Endothelial cell of umbilical vein (primary cell): ENCODE data around the gene PRDM16. TPM values are rescaled to one million over a fixed set of nuclear protein-coding genes. Genes with fewer than 3 reads are reported as not detected.

ENCODE experiments used
- BruUV-seq: library from RNA; stranded (reverse); fragments of 400-500 nt; replicated peaks from 2 replicates; lab custom pipeline; 2021; lab: Mats Ljungman, UMichigan
- CTCF ChIA-PET: fragments of 300-600, 350-600 bp; sonication (Branson Sonifier 250); formaldehyde crosslinking; loops from one replicate; lab custom pipeline; 2021; ENCODE audit warnings: antibody characterized with exemption, inconsistent platforms; lab: Charles Lee
- POLR2A ChIA-PET: fragments of 300-600, 350-600 bp; sonication (Branson Sonifier 250); formaldehyde crosslinking; loops from one replicate; lab custom pipeline; 2021; ENCODE audit warnings: antibody characterized with exemption, inconsistent platforms; lab: Charles Lee
- DNase-seq: peaks from one replicate; pipeline ENCODE4 v3.0.0-alpha.2; 2011; ENCODE audit warnings: low read depth, low spot score
- FAIRE-seq: peaks from 2 replicates; lab custom pipeline; 2011; peaks lifted over from hg19 to GRCh38; lab: Jason Lieb, UNC
- H2AFZ ChIP-seq: 2 replicates; pipeline ENCODE4 v1.6.0; 2012; ENCODE audit warnings: low read depth, low read length, control low read depth, inconsistent platforms
- H3K27ac ChIP-seq: 2 replicates; pipeline ENCODE4 v1.5.1; 2011; ENCODE audit warnings: low read depth, mild to moderate bottlenecking, control low read depth, low read length, moderate library complexity; ENCODE audit not compliant: insufficient read depth
- H3K27me3 ChIP-seq, 2 experiments: 2 replicates each; pipeline versions ENCODE4 v1.6.0 to v1.6.1; 2011; ENCODE audit warnings: low read length in 2 of 2, mixed read lengths in 1 of 2; ENCODE audit not compliant: control insufficient read depth in 2 of 2, insufficient read depth in 2 of 2
- H3K36me3 ChIP-seq, 2 experiments: 2 replicates in 1 of 2; 3 replicates in 1 of 2; pipeline ENCODE4 v1.5.1; 2011; ENCODE audit warnings: low read length in 2 of 2, mild to moderate bottlenecking in 1 of 2, moderate library complexity in 1 of 2; ENCODE audit not compliant: control insufficient read depth in 2 of 2, insufficient read depth in 2 of 2; ENCODE audit errors: extremely low read depth in 1 of 2
- H3K4me1 ChIP-seq: 3 replicates; pipeline ENCODE4 v1.5.1; 2011; ENCODE audit warnings: mild to moderate bottlenecking, low read length; ENCODE audit not compliant: control insufficient read depth, insufficient read depth; ENCODE audit errors: extremely low read depth
- H3K4me2 ChIP-seq: 2 replicates; pipeline ENCODE4 v1.6.1; 2011; ENCODE audit warnings: low read length, control low read depth, mixed read lengths; ENCODE audit not compliant: insufficient read depth
- H3K4me3 ChIP-seq, 3 experiments: fragments of 200-600 bp in 1 of 3; sonication (generic), shearing (Covaris generic) in 1 of 3; replicated peaks in 1 of 3; 2 replicates each; pipeline ENCODE4 v1.5.1; 2011 to 2016; ENCODE audit warnings: control low read depth in 3 of 3, low read length in 3 of 3, mild to moderate bottlenecking in 2 of 3, inconsistent platforms in 1 of 3, low read depth in 1 of 3, moderate library complexity in 1 of 3; ENCODE audit not compliant: insufficient read depth in 1 of 3
- H3K79me2 ChIP-seq: 2 replicates; pipeline ENCODE4 v1.6.0; 2012; ENCODE audit warnings: low read length, inconsistent platforms; ENCODE audit not compliant: control insufficient read depth, insufficient read depth
- H3K9ac ChIP-seq: replicated peaks from 2 replicates; pipeline ENCODE3; 2011; ENCODE audit warnings: low read length, control low read depth; ENCODE audit not compliant: insufficient read depth; ENCODE audit errors: extremely low read depth
- H3K9me1 ChIP-seq: replicated peaks from 3 replicates; pipeline ENCODE4 v1.6.0; 2011; ENCODE audit warnings: mild to moderate bottlenecking, low read length; ENCODE audit not compliant: control insufficient read depth, insufficient read depth; ENCODE audit errors: extremely low read depth
- H3K9me3 ChIP-seq: replicated peaks from 2 replicates; pipeline ENCODE4 v1.5.1; 2012; ENCODE audit warnings: low read length, inconsistent platforms; ENCODE audit not compliant: control insufficient read depth, insufficient read depth
- H4K20me1 ChIP-seq: replicated peaks from 2 replicates; pipeline ENCODE3; 2011; ENCODE audit warnings: mild to moderate bottlenecking, low read length; ENCODE audit not compliant: control insufficient read depth, insufficient read depth; ENCODE audit errors: extremely low read depth
- EZH2 ChIP-seq: IDR thresholded peaks from 2 replicates; pipeline ENCODE4 v1.6.1; 2012; ENCODE audit warnings: borderline replicate concordance, low read depth, mild to moderate bottlenecking, moderate library complexity, low read length, inconsistent platforms; ENCODE audit not compliant: severe bottlenecking
- FOS ChIP-seq: IDR thresholded peaks from 2 replicates; pipeline ENCODE4 v1.6.1; 2011; ENCODE audit warnings: mild to moderate bottlenecking, low read length, moderate library complexity, borderline replicate concordance; ENCODE audit not compliant: insufficient read depth
- GATA2 ChIP-seq: IDR thresholded peaks from 2 replicates; pipeline ENCODE4 v1.7.0; 2011; ENCODE audit warnings: low read depth, mild to moderate bottlenecking, moderate library complexity, mixed read lengths, low read length; ENCODE audit not compliant: insufficient read length, insufficient read depth
- JUN ChIP-seq: IDR thresholded peaks from 2 replicates; pipeline ENCODE4 v1.6.1; 2011; ENCODE audit warnings: borderline replicate concordance, low read depth; ENCODE audit not compliant: insufficient read length, insufficient read depth
- MAX ChIP-seq: IDR thresholded peaks from 2 replicates; pipeline ENCODE4 v1.6.1; 2011; ENCODE audit not compliant: insufficient read depth, insufficient read length
- MYC ChIP-seq: IDR thresholded peaks from one replicate; pipeline ENCODE4 v1.6.1; 2011; ENCODE audit warnings: mild to moderate bottlenecking, low read depth, low read length
- POLR2A ChIP-seq: IDR thresholded peaks from 2 replicates; pipeline ENCODE4 v1.6.1; 2012; ENCODE audit warnings: low read depth, mild to moderate bottlenecking, control low read depth, low read length
- POLR2AphosphoS5 ChIP-seq: IDR thresholded peaks from 2 replicates; pipeline ENCODE4 v1.6.1; 2012; ENCODE audit warnings: low read depth, mild to moderate bottlenecking, control low read depth, low read length, moderate library complexity; ENCODE audit not compliant: insufficient read depth
- dilution Hi-C: fragments of 300-500 bp; cut with MboI; formaldehyde crosslinking; loops from one replicate; pipeline ENCODE4 v1.15.0; 2019; ENCODE audit warnings: low sequenced_read_pairs; ENCODE audit not compliant: extremely low pct_ligation_motif_present
- intact Hi-C: fragments of 100-400 bp; cut with micrococcal nuclease; formaldehyde crosslinking; loops from one replicate; pipeline ENCODE4 v1.10.0; 2022
- polyA plus RNA-seq, 4 experiments: library from polyadenylated mRNA; depleted of rRNA in 3 of 4; stranded (reverse) in 3 of 4; unstranded in 1 of 4; fragments of >200 nt; gene quantifications; 2 replicates each; pipeline versions ENCODE4 v1.2.1 to v1.2.3, GENCODE V29; 2011 to 2012; ENCODE audit warnings: missing spikeins in 1 of 4
- total RNA-seq: library from RNA; stranded (reverse); gene quantifications from 2 replicates; pipeline ENCODE4 v1.2.3, GENCODE V29; 2021
- TF ChIP-seq, protein P1 (sequence below), 2 donors: IDR thresholded peaks; 1 replicate in 1 of 2; 2 replicates in 1 of 2; pipeline ENCODE4 v1.5.1; 2011; ENCODE audit warnings: low read length in 2 of 2, mild to moderate bottlenecking in 2 of 2, moderate library complexity in 2 of 2, control low read depth in 1 of 2, inconsistent platforms in 1 of 2, low read depth in 1 of 2; ENCODE audit not compliant: insufficient read depth in 1 of 2; ENCODE audit errors: extremely low read depth in 1 of 2

PRDM16 gene
- total and polyA plus RNA-seq, 2 donors (not counting 3 experiments of a cell fraction or from before 2014, with no cell fraction given) = not detected

DNA sequence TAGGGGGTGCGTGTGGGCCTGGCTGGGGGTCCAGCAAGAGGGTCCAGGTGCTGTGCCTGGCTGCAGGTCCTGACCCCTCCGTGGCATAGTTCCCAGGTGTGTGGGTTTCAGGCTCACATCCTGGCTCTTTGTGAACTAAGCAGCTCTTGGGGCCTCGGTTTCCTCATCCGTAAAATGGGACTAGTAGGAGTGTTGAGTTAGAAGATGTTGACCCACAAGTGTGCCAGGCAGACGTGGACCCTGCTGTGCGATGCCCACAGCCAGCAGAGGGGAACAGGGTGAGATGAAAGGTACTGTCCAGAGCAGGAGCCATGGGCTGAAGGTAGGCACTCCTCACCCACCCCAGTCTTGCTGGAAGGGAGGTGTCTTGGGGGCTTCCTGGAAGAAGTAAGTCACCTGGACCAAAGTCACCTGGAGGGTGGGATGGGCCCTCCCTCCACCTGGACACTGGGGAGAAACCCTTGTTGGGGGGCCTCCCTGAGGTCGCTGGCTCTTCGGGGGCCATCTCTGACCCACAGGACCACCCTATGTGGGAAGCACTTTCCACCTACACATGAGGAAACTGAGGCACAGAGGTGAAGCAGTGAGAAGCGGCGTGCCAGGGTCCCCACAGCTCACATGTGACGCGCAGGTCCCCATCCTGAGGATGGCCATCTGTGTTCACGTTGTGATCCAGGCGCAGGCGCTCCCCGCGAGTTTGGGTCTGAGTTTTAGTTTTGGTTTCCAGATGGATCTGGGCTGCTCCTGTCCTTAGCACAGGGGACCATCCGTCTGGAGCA, 386.9 kb downstream of the PRDM16 start:
- Histone ChIP-seq H4K20me1 (no peaks in the 10 kb centered on the region), H3K27ac (no peak overlapping the region), H3K9me3 (no peaks in the 10 kb centered on the region), H3K4me2 (no peak overlapping the region), H3K27me3 (no peaks in the 10 kb centered on the region), H3K36me3 (no peaks in the 10 kb centered on the region), H3K9me1 (no peaks in the 10 kb centered on the region), H3K9ac (no peak overlapping the region), H3K4me3 (no peak overlapping the region), H2AFZ (no peak overlapping the region), H3K79me2 (no peaks in the 10 kb centered on the region), H3K4me1 (no peaks in the 10 kb centered on the region)
- DNase-seq (no peak), FAIRE-seq (no peak)
- intact Hi-C loops (no loop called here), dilution Hi-C loops (no loop called here)
- TF ChIP-seq GATA2 (no peak), JUN (no peak), MAX (no peak), EZH2 (no peak), MYC (no peak), POLR2AphosphoS5 (no peak), POLR2A (no peak), FOS (no peak)
- TF ChIP-seq, protein P1, sequence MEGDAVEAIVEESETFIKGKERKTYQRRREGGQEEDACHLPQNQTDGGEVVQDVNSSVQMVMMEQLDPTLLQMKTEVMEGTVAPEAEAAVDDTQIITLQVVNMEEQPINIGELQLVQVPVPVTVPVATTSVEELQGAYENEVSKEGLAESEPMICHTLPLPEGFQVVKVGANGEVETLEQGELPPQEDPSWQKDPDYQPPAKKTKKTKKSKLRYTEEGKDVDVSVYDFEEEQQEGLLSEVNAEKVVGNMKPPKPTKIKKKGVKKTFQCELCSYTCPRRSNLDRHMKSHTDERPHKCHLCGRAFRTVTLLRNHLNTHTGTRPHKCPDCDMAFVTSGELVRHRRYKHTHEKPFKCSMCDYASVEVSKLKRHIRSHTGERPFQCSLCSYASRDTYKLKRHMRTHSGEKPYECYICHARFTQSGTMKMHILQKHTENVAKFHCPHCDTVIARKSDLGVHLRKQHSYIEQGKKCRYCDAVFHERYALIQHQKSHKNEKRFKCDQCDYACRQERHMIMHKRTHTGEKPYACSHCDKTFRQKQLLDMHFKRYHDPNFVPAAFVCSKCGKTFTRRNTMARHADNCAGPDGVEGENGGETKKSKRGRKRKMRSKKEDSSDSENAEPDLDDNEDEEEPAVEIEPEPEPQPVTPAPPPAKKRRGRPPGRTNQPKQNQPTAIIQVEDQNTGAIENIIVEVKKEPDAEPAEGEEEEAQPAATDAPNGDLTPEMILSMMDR (IDR thresholded peaks at IDR 0.05; ENCODE audit: extremely low read depth in 1 of 2, insufficient read depth in 1 of 2, low read depth in 1 of 2, low read length in 2 of 2) = no peak
- ChIA-PET POLR2A (no interaction called here), CTCF (interaction anchor here (4.4 kb wide), 1 partner anchor 166 kb away, joined by 139 read pairs; the partner anchor contains the start of gene TPRG1L)
- BruUV-seq = no TSS peak
